GM03348 (cell line): ENCODE data around the gene USP33.
A peak's percentile ranks its signal among the peaks of the same experiment; 100 is the strongest.
"Not testable (repeated sequence)": the region's sequence is repeated elsewhere in the genome, so short reads cannot be mapped to it uniquely, and the experiment has no call there.

ENCODE experiments used
- DNase-seq: peaks from one replicate; pipeline ENCODE4 v3.0.0; 2012; ENCODE audit warnings: low spot score

USP33 gene

DNA sequence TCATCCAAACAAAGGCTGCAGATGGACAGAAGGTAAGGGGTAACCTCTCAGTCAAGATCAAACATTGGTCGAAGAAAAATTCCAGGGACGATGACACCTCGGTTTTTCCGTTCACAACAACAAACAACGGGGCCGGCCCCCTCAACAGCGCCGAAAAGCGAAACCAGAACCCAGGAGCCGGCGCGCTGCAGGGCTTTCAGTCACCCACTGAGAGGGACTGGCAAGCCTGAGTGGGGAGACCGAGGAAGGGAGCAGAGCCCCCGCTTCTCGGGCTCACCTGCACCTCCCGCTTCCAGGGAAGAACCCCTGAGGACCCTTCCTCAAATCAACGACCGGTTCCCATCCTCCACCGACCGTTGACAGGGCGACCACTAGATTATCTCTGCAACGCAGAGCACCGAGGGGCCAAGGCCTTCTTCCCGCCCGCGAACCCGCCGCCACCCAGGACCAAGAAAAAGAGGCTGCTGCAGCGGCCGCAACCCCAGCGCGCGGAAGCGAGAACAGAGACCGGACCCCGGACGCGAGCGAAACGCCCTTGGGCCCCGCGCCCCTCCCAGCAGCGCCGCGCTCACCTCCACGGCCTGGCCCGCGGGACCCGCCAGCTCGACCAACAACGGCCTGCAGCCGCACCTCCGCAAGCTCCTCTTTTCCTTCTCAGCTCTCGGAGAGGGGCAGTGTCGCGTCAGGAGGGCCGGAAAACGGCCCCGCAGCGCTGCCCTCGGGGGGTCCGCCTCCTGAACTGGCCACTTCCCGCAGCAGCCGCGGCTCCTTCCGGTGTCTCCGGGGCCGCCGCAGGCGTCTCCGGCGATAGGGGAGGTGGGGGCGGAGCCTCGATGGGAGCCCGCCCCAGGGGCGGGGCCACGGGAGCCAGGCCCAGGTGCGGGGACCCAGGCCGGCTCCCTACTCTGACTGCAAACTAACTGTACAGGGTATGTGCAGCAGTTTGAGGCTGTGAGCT, at the start of gene USP33:
TSS of gene USP33 (minus strand) at position 782 of the 958 bp plus-strand sequence. CDS start 18,155 bp downstream, outside the sequence.
- peak; percentile 97 for DNase-seq

DNA sequence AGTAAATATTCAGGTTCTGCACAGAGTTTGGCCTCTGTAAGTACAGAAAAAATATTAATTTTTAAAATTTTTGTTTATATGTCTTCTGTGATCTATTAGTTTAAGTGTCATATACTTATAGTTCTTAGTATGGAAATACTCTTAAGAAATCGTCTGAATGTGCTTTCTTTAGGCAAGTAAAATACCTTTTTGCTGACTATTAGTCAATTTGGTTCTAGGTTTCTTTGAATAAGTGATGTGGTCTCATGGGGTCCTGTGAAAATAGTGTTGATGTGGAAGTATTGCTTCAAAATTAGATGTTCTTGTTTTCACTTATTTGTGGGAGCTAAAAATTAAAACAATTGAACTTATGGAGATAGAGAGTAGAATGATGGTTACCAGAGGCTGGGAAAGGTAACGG, 43.7 kb upstream of the USP33 start:
- no peak for DNase-seq

DNA sequence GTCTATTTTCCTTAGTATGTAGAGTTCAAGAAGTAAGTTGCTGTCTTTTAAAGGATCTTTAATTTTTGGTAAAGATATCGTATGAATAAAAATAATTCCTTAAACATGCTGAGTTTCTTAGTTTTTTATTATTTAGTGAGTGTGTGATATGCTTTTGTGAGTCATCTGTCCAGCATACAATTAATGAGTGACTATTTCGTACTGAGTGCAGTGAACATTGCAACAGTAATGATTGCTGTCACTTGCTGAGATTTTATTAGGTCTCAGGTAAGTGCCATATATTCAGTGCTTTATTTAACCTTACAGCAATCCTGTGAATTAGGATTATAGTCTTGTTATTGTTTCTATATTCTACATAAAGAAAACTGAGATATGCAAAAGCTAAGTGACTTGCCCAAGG, 42.4 kb upstream of the USP33 start:
- DNase-seq = no peak

DNA sequence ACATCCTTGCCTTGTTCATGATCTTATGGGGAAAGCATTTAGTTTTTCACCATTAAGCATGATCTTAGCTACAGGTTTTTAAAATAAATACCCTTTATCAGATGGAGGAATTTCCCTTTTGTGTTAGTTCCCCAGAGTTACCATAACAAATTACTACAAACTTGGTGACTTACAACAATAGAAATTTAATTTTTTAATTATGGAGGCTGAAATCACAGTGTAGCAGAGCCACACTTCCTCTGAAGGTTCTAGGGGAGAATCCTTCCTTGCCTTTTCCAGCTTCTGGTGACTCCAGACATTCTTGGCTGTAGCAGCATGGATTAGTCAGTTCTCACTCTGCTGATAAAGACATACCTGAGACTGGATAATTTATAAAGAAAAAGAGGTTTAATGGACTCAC, 38.3 kb upstream of the USP33 start:
- no peak for DNase-seq

DNA sequence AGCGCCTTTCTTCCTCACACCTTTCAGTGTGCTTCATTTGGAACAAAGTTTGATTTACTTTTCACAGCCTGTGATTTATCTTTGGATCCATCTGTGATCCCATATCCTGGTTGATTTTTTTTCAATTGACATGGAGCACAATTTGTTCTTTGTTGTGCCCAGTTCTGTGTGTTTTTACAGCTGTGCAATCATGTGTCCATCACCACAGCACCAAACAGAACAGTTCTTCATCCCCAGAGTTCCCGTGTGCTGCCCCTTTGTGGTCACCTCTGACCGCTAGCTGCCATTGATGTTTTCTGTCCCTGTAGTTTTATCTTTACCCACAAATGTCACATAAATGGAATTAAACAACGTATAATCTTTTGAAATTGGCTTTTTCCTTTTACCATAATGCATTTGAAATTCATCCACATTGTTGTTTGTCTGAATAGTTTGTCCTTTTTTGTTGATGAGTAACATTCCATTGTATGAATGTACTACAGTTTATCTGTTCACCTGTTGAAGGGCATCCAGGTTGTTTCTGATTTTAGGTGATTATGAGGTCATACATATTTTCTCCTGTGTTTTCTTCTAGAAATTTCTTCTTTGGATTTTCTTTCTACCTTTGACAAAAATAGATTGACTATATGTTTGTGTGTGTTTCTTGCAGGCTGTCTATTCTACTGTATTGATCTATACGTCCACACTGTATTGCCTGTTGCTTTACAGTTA, 37.2 kb upstream of the USP33 start:
- DNase-seq = no peak

DNA sequence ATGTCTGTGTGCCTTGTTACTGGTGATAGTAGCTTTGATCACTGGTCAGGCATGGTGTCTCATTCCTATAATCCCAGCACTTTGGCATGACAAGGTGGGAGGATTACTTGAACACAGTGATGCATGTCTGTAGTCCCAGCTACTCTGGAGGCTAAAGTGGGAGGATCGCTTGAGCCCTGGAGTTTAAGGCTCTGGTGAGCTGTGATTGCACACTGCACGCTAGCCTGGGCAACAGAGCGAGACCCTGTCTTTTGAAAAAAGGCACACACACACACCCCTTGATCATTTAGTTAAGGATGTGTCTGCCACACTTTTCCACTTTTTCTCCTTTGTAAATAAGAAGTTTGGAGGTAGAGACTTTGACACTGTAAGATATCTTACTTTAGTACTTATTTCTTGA, 34.9 kb upstream of the USP33 start:
- DNase-seq = no peak

DNA sequence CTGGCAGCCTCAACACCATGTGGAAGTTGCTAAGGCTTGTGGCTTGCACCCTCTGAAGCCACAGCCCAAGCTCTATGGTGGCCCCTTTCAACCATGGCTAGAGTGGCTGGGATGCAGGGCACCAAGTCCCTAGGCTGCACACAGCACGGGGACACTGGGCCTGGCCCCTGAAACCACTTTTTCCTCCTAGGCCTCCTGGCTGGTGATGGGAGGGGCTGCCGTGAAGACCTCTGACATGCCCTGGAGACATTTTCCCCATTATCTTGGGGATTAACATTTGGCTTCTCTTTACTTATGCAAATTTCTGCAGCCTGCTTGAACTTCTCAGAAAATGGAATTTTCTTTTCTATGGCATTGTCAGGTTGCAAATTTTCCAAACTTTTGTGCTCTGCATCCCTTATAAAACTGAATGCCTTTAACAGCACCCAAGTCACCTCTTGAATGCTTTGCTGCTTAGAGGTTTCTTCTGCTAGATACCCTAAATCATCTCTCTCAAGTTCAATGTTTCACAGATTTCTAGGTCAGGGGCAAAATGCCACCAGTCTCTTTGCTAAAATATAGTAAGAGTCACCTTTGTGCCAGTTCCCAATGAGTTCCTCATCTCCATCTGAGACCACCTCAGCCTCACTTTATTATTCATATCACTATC, 26.6 kb upstream of the USP33 start:
- not testable (repeated sequence) for DNase-seq

DNA sequence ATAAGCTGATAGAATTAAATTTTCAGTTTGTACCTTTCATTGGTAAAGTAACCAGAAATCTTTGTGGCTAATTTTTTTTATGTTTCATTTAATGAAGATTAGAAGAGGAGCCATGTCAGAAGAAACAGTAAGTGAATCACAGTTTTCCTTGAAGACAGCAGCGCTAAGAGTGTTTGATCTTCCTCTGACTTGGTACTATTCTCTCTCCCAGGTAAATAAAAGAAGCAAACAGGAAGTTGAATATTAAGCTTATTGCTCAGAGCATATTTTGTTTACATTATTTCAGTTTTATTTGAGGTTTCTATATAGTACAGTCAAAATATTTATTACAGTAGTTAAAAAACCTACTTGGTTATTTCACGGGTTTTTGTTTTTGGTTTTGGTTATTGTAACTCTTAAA, 23.5 kb upstream of the USP33 start:
- no peak for DNase-seq

DNA sequence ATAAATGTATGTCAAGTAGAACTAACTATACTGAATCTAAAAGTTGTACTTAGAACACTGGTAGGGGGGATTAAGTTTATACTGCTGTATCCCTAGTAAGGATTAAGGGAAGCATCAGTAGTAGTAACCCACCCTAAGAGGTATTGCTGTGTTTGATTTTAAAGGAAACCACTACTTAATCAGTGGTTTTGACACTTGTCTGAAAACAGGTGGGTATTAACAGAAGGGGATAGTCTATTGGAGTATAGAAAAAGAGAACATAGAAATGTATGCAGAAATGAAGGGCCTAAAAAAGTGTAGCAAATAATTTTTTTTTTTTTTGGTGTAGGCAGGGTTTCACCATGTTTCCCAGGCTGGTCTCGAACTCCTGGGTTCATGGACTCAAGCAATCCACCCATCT, 22.0 kb upstream of the USP33 start:
- DNase-seq = no peak

DNA sequence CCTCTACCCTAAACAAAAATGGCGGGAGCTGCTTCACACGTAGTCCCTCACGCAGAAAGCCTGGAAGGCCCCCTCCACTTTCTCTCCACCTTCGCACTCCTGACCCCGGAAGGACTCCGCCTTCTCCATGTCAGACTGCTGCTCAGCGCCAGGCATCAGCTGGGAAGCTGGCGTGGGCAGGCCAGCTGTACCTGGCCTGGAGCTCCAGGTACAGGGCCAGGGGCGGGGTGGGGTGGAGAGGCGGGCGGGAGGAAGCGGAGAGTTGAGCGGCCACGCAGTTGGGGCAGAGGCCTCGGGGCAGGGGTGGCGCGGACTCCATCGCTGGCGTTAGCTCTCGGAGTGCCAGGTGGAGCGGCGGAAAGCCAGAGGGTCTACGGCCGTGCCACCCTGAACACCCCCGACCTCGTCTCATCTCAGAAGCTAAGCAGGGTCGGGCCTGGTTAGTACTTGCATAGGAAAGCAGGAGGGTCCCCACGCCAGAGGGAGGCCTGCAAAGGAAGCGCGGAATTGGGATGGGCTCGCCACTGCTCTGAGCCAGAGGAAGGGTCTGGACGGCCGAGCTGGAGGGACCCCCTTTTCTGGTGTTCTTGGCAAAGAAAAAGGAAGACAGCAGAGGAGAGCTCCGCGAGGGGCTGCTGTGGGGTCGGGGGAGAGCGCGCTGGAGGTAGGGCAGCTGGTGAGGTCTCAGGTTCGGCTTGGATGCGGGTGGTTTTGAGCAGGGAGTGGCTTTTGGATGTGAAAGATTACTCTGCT, 20.1 kb upstream of the USP33 start, which contains the start of gene MIGA1:
TSS of gene MIGA1 (plus strand) at position 121 of the 753 bp plus-strand sequence. CDS start 3,604 bp downstream, outside the sequence.
- DNase-seq = peak; percentile 92

DNA sequence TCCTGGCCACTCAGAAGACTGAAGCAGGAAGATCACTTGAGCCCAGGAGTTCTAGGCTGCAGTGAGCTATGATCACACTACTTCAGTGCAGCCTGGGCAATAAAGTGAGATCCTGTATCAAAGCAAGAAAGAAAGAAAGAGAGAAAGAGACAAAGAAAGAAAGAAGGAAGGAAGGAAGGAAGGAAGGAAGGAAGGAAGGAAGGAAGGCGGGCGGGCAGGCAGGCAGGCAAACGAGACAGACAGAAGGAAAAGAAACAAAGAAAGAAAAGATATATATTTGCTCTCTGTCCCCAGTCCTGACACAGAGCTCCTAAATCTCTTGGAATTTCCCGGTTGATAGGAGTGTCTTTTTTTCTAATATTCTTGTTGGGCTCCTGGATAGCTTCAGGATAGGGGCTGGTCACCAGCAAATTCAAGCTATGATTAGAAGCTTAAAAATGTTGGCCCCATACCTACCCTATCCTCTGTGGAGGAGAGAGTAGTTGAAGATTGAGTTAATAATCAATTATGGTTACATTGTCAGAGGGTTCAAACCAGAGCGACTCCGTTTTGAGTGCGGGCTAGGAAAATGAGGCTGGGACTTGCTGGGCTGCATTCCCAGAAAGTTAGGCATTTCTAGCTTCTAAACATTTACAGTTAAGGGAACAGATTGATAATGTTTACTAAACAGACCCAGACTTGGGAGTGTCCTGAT, 16.5 kb upstream of the USP33 start:
- DNase-seq = no peak

DNA sequence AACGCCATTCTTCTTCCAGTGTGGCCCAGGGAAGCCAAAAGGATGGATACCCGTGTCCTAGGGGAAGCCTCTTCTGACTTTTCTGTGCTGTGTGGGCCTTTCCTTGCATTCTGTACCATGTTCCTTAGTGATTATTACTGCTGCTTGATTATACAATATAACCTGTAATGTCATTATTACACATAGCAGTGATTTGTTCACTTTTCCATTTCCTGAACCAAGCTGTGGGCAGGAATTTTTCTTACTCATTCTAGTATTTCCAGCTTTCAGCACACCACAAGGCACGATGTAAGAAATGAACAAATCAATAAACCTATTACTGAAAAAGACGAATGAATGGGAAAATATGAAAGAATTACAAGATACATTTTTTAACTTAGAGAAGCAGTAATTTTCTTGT, 8.4 kb upstream of the USP33 start:
- DNase-seq = no peak

DNA sequence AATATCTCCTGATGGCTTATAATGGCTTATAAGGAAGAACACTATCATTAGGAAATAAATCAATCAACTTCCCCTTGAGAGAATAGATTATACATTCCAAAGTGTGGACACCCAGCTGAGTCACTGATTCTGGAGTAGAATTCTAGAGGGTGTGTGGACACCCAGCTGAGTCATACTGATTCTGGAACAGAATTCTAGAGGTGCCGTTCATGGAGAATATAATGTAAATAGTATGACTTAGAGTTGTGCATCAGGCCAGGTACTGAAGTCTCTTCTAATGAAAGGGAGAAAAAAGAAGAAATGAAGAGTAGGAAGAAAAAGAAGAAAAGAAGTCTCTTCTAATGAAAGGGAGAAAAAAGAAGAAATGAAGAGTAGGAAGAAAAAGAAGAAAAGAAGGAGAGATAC, 2.4 kb upstream of the USP33 start:
- DNase-seq = peak; percentile 48

DNA sequence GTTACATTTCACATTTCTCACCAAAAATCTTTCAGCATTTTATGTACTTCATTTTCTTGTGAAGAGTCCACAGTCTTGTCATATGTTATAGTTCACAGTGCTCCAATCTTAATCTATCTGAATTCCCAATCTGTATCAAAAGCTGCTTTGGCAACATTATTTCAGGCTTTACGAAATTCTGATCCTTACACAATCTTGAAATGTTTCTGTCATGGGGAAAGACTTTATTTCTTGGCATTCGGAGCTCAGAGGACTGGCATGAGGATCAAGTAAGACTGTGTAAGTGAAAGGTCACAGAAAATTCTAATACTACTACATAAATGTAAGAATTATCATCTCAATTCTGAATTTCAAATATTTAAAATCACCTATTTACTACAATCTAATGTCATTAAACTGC, 2.0 kb downstream of the USP33 start:
- DNase-seq = peak; percentile 68

DNA sequence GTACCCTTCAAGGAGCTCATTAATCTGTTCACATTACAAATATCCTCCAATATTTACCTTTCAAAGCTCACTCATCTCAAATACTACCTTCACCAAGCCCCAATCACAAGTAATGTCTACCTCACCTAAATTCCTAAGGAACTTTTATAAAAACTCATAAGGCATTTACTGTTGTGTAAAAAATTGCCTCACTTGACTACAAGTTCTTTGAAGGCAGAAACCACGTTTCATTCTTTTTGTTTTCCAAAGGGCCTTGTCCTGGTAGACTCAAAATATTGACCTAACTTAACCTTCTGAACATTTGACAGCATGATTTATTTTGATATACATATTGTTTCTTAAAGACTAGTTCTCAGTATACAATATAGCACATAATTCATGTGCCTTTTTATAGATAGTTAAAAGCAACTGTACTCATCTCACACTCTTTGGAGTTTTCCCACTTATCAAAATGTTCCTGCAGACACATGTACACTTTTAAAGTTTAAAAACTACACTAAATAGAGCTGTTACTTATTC, 2.5 kb downstream of the USP33 start:
- no peak for DNase-seq

DNA sequence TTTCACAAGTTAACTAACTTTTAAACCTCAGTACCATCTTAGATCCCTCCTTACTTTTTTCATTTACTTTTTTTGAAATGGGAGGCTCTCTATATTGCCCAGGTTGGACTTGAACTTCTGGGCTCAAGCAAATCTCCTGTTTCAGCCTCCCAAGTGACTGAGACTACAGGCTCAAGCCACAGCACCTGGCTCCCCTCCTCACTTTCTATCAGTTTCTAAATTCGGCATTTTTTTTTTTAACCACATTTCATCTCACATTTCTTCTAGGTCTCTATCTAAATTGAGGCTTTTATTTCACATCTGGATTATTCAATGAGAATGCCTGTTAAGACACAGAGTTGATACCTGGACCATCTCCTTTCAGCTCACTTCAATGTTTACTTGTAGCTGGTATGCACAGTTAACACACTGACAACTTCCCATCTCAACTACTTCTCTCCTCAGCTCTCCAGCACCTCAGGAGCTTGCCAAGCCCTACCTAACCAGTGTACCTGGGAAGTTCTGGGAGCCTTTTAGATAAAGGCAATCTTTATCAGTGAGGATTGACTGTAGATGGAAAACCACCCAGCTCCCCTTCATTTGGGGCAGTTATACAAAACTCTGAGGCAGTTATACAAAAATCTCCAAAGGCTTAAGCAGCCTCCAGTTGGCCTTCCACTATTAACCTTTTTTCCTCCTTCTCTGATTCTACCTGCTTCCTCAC, 3.4 kb downstream of the USP33 start:
- DNase-seq = no peak

DNA sequence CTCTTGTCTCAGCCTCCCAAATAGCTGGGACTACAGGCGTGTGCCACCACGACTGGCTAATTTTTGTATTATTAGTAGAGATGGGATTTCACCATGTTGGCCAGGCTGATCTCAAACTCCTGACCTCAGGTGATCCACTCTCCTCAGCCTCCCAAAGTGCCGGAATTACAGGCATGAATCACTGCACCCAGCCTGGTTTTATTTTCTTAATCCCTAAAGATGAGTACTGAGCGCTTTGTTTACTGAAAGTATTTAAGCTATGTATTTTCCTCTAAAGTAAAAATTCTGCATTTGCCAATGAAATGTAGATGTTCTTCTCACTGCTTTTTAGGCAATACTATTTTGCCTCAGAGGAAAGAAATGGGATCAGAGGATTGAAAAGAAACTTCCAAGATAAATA, 10.2 kb downstream of the USP33 start:
- DNase-seq = not testable (repeated sequence)

DNA sequence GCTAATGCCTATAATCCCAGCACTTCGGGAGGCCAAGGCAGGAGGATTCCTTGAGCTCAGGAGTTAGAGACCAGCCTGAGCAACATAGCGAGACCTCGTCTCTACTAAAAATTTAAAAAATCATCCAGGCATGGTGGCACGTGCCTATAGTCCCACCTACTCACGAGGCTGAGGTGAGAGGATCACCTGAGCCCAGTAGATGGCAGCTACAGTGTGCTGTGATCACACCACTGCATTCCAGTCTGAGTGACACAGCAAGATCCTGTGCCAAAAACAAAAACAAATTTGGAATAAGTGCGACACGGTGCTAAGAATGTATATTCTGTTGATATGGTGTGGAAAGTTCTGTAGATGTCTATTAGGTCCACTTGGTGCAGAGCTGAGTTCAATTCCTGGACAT, 15.1 kb downstream of the USP33 start:
- DNase-seq = no peak

DNA sequence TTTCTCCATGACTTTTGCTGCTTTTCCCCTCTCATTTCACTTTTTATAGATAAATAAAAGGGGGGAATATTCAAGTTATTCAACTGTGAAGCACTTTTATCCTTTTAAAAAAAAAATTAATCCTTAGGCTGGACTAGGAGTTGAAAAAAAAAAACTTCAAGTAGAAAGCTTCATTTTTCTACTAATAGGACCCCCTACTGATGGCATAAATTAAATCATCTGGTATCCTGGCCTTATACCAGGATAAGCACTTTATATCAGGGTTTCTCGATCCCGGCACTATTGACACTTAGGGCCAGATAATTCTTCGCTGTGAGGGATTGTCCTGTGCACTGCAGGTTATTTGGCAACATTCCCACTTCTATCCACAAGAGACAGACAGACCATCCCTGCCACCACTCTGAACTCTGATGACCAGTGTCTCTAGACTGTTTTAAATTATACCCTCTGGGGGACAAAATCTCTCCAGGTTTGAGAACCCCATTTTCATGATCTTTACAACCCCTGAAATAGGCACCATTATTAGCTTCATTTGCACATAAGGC, 17.6 kb downstream of the USP33 start:
- DNase-seq = no peak

DNA sequence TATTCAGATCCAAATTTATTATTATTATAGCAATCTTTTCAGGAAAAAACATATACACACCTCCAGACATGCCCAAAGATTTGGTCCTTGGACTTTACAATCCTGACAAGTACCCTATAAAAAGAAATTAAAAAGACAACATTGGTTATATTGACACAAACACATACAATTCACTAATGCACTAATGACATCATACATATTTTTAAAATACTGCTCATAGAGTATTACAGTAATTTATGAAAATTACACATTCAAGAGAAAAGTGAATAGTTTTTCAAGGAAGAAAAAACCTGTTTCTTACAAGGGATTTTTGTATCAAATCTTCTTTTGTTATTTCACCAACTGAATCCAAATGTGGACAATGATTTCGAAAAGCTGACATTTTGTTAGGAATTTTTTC, 18.3 kb downstream of the USP33 start:
- DNase-seq = no peak
